Natural killer cell (primary cell): ENCODE data around the gene PPP1R11. TPM values are rescaled to one million over a fixed set of nuclear protein-coding genes. Genes with fewer than 3 reads are reported as not detected.
A peak's percentile ranks its signal among the peaks of the same experiment; 100 is the strongest.

Source experiments
- ATAC-seq, 3 donors: fragments of 150-1000 bp in 2 of 3; fragments of 200-7000 bp in 1 of 3; cut with Tn5 transposase; 1 replicate in 1 of 3; 2 replicates in 2 of 3; pipeline ENCODE4 v1.10.0; 2021; ENCODE audit warnings: mild to moderate bottlenecking in 2 of 3, moderate library complexity in 2 of 3
- DNase-seq, 2 donors: peaks; one replicate each; pipeline versions ENCODE4 v3.0.0 to v3.0.0-alpha.2; 2013 to 2021; ENCODE audit warnings: mixed read lengths in 1 of 2
- H3K27ac ChIP-seq: one replicate; pipeline ENCODE4 v1.5.1; 2013; ENCODE audit warnings: mild to moderate bottlenecking, low read length
- H3K27me3 ChIP-seq: one replicate; pipeline ENCODE4 v1.6.1; 2013; ENCODE audit warnings: low read length; ENCODE audit not compliant: control insufficient read depth, insufficient read depth
- H3K36me3 ChIP-seq: one replicate; pipeline ENCODE4 v1.6.1; 2013; ENCODE audit warnings: low read length; ENCODE audit not compliant: control insufficient read depth, insufficient read depth
- H3K4me1 ChIP-seq: one replicate; pipeline ENCODE4 v1.6.1; 2013; ENCODE audit warnings: low read length; ENCODE audit not compliant: control insufficient read depth, insufficient read depth
- H3K4me3 ChIP-seq: one replicate; pipeline ENCODE4 v1.5.1; 2013; ENCODE audit warnings: low read length
- H3K9me3 ChIP-seq: one replicate; pipeline ENCODE4 v1.6.1; 2013; ENCODE audit warnings: low read length; ENCODE audit not compliant: control insufficient read depth, insufficient read depth
- H3K27ac Mint-ChIP-seq, 2 donors: one replicate each; pipeline ENCODE4 v1.8.0; 2022; ENCODE audit warnings: mild to moderate bottlenecking in 2 of 2, mixed read lengths in 2 of 2, moderate library complexity in 1 of 2
- H3K27me3 Mint-ChIP-seq, 2 donors: one replicate each; pipeline ENCODE4 v1.8.0; 2022; ENCODE audit warnings: low read depth in 2 of 2, mixed read lengths in 2 of 2
- H3K36me3 Mint-ChIP-seq: one replicate; pipeline ENCODE4 v1.8.0; 2022; ENCODE audit warnings: mixed read lengths
- H3K4me1 Mint-ChIP-seq, 2 donors: one replicate each; pipeline ENCODE4 v1.8.0; 2022; ENCODE audit warnings: mixed read lengths in 2 of 2
- H3K4me3 Mint-ChIP-seq: one replicate; pipeline ENCODE4 v1.8.0; 2022; ENCODE audit warnings: mild to moderate bottlenecking, moderate library complexity, mixed read lengths
- H3K9me3 Mint-ChIP-seq, 2 donors: one replicate each; pipeline ENCODE4 v1.8.0; 2022; ENCODE audit warnings: mixed read lengths in 2 of 2
- WGBS: methylation state at CpG from one replicate; pipeline ENCODE4 v1.1.7; 2013; ENCODE audit warnings: missing lambda C conversion rate; ENCODE audit not compliant: insufficient coverage; 5-methylcytosine and 5-hydroxymethylcytosine counted together
- intact Hi-C: fragments of 100-400 bp; cut with micrococcal nuclease; formaldehyde crosslinking; loops from one replicate; pipeline ENCODE4 v1.14.2; 2022
- total RNA-seq, 4 donors: library from RNA; stranded (reverse); fragments of 120-200 nt in 1 of 4; gene quantifications; one replicate each; pipeline versions ENCODE4 v1.2.3 to v1.2.4, GENCODE V29; 2013 to 2022
- TF ChIP-seq, protein P1 (sequence below): fragments of 200-600 bp; IDR thresholded peaks from one replicate; pipeline ENCODE4 v1.8.0; 2022; ENCODE audit warnings: antibody characterized with exemption

The PPP1R11 gene
- total RNA-seq, 3 donors from 2014 or later (not counting 1 experiment from before 2014, with no cell fraction given): 52.9 to 75.3 (median 61.1) TPM

DNA sequence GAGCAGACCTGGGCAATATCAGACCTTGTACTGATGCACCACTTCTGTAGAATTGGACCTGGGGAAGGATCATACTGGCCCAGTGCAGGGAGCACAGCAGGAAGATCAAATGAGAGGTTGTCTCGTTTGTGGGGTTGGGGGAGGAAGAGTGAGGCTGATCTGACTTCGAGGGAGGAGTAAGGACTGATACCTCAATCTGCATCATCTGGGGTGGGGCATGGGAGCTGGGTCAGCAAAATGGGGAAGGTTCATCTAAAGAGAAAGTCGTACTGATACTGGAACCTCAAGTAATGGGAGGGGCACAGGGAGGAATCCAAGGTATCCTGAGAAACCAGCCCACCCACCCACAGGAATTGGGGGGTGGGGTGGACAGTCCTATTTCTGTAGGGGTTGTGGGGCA is 4.9 kb downstream of the PPP1R11 start:
- H3K9me3 ChIP-seq: no peaks in the 10 kb centered on the region
- H3K27ac ChIP-seq: no peak overlapping the region
- Mint-ChIP-seq H3K27ac (peak overlapping the region in 1 of 2 donors; percentile 4), H3K27me3 (peaks cover 40 to 48% of the 10 kb centered on the region in 2 donors), H3K4me1 (peaks cover 37 to 66% of the 10 kb centered on the region in 2 donors), H3K36me3 (peaks cover 21% of the 10 kb centered on the region), H3K4me3 (no peak overlapping the region), H3K9me3 (no peaks in the 10 kb centered on the region)
- no peak for ATAC-seq
- peak in 1 of 2 donors; percentile 25 for DNase-seq
- H3K4me3 ChIP-seq: no peak overlapping the region
- H3K4me1 ChIP-seq: peaks cover 29% of the 10 kb centered on the region
- peaks cover 24% of the 10 kb centered on the region for H3K36me3 ChIP-seq
- H3K27me3 ChIP-seq: peaks cover 35% of the 10 kb centered on the region
- intact Hi-C loops: no loop called here
- TF ChIP-seq, protein P1, sequence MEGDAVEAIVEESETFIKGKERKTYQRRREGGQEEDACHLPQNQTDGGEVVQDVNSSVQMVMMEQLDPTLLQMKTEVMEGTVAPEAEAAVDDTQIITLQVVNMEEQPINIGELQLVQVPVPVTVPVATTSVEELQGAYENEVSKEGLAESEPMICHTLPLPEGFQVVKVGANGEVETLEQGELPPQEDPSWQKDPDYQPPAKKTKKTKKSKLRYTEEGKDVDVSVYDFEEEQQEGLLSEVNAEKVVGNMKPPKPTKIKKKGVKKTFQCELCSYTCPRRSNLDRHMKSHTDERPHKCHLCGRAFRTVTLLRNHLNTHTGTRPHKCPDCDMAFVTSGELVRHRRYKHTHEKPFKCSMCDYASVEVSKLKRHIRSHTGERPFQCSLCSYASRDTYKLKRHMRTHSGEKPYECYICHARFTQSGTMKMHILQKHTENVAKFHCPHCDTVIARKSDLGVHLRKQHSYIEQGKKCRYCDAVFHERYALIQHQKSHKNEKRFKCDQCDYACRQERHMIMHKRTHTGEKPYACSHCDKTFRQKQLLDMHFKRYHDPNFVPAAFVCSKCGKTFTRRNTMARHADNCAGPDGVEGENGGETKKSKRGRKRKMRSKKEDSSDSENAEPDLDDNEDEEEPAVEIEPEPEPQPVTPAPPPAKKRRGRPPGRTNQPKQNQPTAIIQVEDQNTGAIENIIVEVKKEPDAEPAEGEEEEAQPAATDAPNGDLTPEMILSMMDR: no peak
- 28% methylated on average over 2 of the region's 3 CpGs for WGBS

DNA sequence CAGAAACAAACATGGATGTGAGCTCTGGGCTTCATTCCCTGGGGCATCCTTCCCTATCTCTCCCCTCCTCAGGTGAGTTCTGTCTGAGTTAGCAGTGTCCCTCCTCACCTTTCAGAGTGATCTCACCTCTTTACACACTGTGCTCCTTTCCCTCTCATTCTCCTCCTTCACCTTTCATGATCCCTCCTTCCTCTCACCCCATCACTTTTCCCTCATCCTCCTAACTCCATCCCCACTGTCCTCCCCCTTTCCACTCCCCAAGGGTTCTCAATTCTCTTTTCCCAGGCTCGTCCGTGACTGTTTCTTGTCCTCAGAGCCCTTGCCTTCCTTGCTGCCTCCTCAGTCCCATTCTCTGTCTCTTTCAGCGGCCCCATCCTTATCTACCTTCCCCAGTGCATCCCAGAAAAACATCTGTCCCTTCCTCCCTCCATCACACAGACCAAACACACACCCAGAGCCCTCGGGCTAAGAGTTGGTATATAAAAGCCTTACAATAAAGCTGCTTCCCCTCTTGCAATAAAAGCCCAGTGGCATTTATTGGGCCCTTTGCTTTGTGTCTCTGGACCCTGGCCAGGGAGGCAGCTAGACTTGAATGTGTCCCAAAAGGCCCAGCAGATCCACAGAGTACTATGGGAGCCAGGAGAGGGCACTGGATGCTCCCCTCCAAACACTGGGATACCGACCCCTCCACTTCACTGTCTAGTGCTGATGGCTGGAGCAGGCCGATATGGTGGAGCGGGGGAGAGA is 6.7 kb downstream of the PPP1R11 start:
- H3K36me3 Mint-ChIP-seq: peaks cover 12% of the 10 kb centered on the region
- no peak overlapping the region for H3K4me3 ChIP-seq
- ATAC-seq (no peak), DNase-seq (no peak)
- no peaks in the 10 kb centered on the region for H3K9me3 Mint-ChIP-seq
- peaks cover 24% of the 10 kb centered on the region for H3K4me1 ChIP-seq
- H3K27me3 Mint-ChIP-seq: peaks cover 52 to 62% of the 10 kb centered on the region in 2 donors
- no peak overlapping the region for H3K27ac ChIP-seq
- intact Hi-C loops: no loop called here
- no peak overlapping the region for H3K27ac Mint-ChIP-seq
- WGBS: 66% methylated on average over 6 of the region's 7 CpGs
- H3K4me3 Mint-ChIP-seq: peak overlapping the region; percentile 4
- H3K9me3 ChIP-seq: no peaks in the 10 kb centered on the region
- H3K4me1 Mint-ChIP-seq: peaks cover 25 to 57% of the 10 kb centered on the region in 2 donors
- TF ChIP-seq, protein P1: no peak
- peaks cover 35% of the 10 kb centered on the region for H3K27me3 ChIP-seq
- H3K36me3 ChIP-seq: peaks cover 18% of the 10 kb centered on the region

DNA sequence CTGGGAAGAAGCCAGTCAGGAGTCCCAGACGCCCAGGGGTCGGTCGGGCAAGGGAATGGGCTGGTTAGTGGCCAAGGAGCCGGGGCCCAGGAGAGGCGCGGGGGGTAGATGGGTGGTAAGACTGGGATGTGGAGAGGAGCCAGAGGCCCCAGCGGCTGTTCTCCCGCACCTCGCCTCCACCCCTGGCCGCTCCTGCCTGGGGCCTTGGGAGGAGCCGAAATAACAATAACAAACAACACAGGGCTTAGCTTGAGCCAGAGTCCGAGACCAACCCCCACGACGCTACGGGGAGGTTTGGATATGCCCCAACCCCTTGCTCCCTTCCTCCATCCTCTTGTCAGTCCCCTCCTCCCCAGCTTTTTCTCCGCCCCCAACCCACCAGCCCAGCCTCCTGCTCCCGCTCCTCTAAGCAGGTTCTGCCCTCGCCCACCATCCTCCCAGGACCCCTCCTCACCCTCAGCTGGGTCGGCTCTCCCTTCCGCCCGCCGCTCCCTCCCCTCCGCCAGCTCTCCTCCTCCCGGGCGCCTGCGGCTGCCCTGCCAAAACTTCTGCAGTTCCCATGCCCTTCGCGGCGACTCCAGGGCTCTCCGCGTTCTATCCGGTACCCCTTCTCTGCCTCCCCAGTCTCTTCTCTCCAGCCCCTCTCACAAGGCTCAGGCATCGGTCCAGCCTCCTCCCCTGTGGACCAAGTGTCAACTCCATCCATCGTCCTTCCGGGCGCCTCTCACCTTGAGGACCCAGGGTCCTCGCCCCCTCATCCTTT is 7.5 kb downstream of the PPP1R11 start:
- intact Hi-C loops: no loop called here
- ATAC-seq: no peak

More for the DNA sequence above, 7.5 kb downstream of the PPP1R11 start:
- 18% methylated on average over 37 of the region's 37 CpGs for WGBS
- H3K4me3 Mint-ChIP-seq: peak overlapping the region; percentile 22
- peaks cover 57 to 71% of the 10 kb centered on the region in 2 donors for H3K27me3 Mint-ChIP-seq
- DNase-seq: peak in 1 of 2 donors; percentile 27
- Histone ChIP-seq H3K4me1 (peaks cover 24% of the 10 kb centered on the region), H3K4me3 (no peak overlapping the region), H3K36me3 (peaks cover 10% of the 10 kb centered on the region), H3K27me3 (peaks cover 35% of the 10 kb centered on the region), H3K27ac (no peak overlapping the region), H3K9me3 (no peaks in the 10 kb centered on the region)
- TF ChIP-seq, protein P1: no peak
- H3K36me3 Mint-ChIP-seq: peaks cover 12% of the 10 kb centered on the region
- H3K4me1 Mint-ChIP-seq: peaks cover 25 to 54% of the 10 kb centered on the region in 2 donors
- H3K27ac Mint-ChIP-seq: no peak overlapping the region
- H3K9me3 Mint-ChIP-seq: no peaks in the 10 kb centered on the region
